Stimulated activated CD4-positive, alpha-beta T cell treated with anti-CD3 and anti-CD28 coated beads, Interleukin-15, amount 100 ng/mL, for 1 hour (primary cell): ENCODE data around the gene MGAT4D.
"Not testable (repeated sequence)": the region's sequence is repeated elsewhere in the genome, so short reads cannot be mapped to it uniquely, and the experiment has no call there.

Experiments used
- DNase-seq, 2 donors: peaks; one replicate each; pipeline ENCODE4 v3.0.0-alpha.2; 2020; ENCODE audit warnings: low read depth in 1 of 2, low spot score in 1 of 2

The MGAT4D gene

DNA sequence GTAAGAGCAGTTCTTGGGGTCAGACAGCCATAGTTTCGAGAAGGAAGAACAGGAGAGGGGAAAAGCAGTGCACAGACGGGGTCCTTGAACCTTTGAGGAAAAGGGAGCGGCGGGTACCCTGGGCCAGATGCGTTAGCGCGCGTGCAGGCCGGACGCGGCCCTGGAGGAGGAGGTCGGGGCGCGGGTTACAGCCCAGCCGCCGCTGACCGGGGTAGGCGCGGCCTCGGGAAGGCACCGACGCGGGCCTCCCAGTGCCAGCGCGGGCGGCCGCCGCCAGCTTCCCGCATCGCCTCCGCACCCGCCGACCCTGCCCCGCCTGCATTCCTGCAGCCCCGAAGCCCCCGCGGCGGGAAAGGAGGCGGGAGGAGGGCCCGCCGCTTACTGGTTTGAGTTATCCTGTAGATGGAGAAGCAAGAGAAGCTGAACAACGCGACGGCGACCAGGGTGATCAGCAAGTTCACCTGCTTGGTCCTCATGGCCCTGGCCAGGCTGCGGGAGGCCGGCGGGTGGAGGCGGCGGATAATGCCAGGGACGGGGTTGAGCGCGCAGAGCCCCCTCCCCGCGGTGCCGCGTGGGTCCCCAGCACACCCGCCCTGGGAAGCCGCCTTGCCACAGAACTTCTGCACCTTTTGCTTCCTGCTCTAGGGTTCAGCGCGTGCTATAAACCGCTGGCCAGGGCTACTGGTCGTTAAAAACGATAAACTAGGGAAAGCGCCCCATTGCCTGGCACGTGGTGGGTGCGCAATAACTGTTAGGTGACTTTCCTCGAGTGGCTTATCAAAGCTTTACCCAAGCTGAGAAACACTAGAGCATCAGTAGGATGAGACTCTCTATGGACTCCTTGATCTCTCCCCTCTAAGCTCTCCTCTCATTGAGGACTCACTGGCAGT is at the start of gene MGAT4D:
TSS of gene MGAT4D (minus strand) at position 547 of the 890 bp plus-strand sequence. CDS start at position 476, 71 bp downstream.
- no peak for DNase-seq

DNA sequence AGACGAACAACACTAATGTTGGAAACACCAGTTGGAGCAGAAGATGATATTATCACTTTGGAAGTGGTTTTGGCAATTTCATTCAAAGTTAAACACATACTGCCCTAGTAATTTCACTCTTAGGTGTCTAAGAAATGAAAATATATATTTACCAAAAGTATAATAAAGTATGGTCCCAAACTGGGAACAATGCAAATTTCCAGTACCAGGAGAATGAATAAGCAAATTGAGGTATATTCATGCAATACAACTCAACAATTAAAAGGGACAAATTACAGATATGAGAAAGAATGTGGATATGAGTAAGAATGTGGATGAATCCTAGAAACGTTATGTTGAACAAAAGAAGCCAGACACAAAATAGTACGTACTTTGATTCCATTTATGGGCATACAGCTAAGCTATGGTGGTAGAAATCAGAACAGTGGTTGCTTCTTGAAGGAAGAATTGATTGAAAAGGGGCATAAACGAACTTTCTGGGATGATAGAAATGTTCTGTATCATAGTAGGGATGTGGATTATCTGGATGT is 35.9 kb upstream of the MGAT4D start:
- no peak for DNase-seq

DNA sequence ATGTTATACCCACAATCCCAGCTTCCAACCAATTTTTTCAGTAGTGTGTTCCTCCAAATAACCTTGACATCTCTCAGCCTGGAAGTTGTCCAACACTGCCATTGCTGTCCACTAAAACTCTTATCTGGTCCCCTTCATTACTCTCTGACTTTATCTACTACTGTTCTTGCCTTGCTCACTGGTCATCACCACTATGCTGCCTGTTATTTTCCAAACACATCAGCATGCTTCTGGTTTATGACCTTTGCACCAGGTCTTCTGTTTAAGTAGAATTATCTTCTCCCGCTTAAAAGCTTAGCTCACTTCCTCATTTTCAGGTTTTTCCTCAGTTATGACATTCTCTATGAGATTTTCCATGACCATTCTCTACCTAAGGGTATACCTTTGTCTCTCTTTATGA is 31.3 kb upstream of the MGAT4D start:
- DNase-seq: no peak

DNA sequence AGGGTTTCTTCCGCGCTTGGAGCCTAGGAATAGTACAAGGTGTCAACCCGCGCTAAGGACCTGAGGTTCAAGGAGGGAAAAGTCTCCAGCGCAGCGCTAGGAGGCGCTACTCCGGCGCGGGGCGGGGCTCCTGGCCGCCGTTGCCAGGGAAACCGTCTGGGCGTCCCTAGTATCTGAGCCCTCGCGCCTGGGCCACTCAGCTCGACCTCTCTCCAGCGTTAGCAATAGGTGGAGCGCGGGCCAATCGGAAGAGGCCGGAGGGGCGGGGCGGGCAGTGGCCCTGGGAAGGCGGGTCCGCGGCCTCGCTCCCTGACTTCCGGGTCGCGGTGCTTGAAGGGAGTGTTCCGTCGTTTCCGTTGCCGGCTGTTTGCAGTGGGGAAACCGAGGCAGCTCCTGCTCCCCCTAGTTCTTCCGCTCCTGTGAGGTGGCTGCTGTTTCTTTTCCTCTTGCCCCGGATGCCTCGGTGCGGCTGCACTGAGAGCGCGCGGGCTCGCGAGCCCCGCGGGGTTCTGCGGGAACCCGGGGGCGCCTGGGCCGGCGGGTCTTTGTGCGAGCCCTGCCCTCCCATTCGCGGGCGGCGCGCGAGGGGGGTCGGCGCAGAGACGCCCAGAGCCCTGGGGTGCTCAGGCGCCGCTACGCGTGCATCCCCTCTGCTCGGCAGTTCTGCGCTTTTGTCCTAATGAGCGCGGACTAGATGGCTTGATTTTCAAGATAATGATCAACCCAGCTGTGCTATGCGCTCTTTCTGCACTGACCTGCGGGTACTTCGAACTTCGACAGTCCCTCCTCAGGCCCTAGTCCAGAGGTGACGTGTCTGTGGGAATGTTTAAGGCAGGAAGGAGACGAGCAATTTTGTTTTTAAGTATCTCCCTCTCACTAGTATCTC is 26.0 kb upstream of the MGAT4D start, which contains the start of gene ELMOD2:
TSS of gene ELMOD2 (plus strand) at position 312 of the 886 bp plus-strand sequence. CDS start 1,261 bp downstream, outside the sequence.
- DNase-seq: peak; percentile 92 to 96

DNA sequence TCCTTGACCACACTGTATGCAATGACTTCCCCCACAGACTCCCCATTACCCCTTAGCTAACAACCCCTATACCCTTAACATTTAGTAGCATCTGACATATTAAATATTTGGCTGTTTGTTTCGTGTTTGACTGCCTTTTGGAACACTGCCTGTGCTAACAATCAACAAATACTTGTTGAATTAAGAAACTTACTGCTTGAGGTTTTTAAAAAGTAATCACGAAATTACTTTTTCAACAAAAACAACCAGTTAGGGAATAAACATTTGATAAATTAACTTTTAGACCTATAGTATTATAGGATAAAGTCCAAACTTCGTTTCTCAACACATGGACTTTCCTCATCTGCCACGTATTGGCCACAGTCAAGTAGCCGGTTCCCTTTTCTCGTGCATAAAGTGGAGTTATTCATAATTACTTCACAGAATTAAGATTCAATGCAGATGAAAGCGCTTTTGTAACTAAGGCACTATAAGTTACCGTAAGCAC is 25.3 kb upstream of the MGAT4D start:
- no peak for DNase-seq

DNA sequence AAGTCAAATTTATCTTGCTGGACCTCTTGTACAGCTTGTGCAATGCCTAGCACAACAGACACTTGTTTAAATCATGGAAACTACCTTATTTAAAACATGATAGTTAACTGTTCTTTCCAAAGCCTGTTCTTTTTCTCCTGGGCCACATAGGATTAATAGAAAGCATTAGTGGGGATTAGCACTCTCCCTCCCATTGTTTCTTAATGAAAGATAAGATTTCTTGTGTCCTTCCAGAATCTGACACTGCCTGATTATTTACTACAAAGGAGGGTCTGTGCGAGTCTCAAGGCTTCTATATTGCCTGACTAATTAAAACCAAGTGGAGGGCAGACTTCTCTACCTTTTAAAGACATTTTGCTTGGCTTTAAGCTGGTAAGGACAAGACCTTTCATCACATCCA is 17.3 kb upstream of the MGAT4D start:
- no peak for DNase-seq

DNA sequence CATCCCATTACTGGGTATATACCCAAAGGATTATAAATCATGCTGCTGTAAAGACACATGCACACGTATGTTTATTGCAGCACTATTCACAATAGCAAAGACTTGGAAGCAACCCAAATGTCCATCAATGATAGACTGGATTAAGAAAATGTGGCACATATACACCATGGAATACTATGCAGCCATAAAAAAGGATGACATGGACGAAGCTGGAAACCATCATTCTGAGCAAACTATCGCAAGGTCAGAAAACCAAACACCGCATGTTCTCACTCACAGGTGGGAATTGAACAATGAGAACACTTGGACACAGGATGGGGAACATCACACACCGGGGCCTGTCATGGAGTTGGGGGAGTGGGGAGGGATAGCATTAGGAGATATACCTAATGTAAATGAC is 15.7 kb upstream of the MGAT4D start:
- DNase-seq: not testable (repeated sequence)

DNA sequence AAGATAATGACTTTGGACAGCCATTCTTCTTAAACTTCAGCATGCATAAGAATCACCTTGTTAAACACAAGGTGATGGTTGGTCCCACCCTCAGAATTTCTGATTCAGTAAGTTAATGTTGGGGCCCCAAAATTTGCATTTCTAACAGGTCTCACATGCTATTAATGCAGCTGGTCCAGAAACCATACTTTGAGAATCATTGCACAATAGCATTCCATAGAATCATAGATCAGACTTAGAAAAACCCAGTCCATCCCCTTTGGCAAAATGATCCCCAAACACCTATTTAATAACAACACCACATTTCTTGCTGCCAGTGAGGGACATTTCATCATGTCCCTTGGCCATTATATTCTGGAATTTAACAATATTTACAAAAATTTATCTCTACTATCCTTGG is 6.2 kb upstream of the MGAT4D start:
- DNase-seq: no peak

DNA sequence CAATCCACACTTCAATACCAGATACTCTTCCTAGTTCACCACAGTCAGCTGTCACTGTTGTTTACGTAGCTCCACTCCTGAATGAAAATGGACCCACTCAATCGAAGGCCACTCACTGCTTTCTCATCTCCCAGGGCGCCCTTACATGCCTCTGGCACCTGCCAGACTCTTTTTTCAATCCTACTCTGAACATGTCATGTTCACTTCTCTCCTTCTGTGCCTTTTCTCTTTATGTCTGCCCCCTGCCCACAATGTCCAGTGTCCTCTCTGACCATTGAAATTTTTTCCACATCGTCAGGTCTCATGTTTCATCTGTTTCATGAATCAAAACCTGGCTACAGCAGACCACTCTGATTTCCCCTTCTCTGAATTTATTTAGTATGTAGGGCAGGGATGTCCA is 1.3 kb upstream of the MGAT4D start:
- no peak for DNase-seq

DNA sequence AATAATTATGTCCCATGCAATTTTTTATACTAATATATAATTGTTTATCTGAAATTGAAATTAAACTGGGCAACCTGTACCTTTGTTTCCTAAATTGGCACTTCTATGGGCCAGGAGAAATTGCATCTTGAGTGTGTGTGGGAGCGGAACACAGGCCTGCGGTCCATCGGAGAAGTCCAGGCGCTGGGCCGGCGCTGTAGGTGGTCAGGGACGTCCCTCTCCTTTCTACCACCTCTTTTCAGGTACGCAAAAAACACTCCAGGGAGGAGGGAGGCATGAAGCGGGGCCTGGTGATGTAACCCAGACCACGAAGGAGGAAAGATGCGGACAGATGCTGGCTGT is 717 bp downstream of the MGAT4D start:
- DNase-seq: no peak

DNA sequence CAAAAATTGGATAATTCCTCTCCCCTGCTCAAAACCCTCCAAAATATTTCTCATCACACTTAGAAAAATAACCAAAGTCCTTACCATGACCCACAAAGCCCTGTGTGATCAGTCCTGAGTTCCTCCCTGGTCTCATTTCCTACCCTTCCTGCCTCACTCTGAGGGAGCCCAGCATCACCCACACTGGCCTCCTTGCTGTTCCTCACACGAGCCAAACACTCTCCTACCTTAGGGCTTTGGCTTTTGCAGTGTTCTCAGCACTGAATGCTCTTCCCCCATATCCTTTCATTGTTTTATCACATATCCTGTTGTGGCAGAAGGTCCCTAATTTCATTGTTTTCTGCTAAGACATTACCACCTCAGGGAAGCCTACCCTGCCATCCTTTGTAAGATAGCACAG is 12.2 kb downstream of the MGAT4D start:
- no peak for DNase-seq

DNA sequence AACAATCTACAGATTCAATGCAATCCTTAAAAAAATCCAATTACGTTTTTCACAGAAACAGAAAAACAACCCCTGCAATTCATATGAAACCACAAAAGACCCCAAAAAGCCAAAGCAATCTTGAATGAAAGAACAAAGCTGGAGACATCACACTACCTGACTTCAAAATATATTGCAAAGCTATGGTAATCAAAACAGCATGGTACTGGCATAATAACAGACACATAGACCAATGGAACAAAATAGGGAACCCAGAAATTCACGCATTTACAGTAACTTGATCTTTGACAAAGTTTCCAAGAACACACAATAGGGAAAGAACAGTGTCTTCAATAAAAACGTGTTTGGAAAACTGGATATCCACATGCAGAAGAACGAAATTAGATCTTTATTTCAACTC is 14.6 kb downstream of the MGAT4D start:
- DNase-seq: no peak

DNA sequence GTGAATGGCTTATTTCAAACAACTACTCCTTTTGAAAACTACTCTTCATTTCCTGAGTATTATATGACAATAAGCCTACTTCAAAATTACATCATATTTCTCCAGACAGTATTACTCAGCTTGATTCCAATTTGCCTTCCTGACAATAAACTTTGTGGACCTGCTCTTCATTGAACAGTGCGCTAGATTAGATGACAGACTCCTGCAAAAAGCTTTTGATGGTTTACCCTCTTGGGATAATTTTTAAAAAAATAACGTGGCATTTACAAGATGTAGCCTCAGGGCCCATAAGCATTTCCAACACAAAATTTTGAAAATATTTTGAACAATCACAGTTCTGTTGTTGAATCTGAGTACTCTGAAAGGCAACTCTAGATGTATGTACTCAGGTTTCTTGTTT is 25.9 kb downstream of the MGAT4D start:
- no peak for DNase-seq

DNA sequence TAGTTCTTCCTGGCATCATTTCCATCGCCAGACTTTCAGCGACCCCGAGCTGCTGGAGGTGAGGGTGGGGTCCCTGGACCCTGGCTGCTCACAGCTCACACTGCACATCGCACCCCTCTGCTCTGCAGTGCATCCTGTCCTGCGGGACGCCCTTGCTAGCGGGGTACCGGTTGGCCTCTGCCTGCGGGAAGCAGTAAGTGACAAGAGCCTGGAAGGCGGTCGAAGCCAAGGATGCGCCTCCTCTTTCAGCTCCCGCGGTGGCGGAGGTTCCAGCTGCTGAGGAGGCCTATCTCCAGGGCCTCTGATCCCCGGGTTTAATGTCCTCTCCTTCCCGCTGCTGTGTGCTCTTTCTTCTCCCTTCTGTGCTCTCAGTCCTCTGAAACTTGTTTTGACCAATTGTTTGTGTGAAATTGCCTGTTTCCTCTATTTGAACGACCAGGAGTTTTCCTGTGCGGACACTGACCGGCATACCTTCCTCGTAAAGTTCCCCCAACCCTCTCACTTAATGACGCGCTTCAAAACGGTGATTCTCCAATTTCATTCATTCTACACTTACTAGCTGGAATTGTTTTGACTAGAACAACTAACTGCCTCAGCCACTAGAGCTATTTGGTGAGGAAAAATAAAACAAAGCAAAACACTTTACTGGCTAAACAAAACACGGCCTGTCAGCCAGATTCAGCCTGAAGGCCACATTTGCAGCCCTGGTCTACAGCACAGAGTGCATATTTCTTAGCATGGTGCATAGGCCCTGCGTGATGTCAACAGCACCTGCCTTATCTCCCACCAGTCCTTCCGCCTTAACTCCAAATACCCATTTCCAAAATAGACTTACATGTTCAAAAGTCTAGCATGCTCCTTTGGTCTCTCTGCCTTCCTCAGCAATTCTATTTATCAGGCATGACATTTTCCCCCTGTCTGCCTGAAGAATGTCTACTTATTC is 28.0 kb downstream of the MGAT4D start:
- DNase-seq: no peak

DNA sequence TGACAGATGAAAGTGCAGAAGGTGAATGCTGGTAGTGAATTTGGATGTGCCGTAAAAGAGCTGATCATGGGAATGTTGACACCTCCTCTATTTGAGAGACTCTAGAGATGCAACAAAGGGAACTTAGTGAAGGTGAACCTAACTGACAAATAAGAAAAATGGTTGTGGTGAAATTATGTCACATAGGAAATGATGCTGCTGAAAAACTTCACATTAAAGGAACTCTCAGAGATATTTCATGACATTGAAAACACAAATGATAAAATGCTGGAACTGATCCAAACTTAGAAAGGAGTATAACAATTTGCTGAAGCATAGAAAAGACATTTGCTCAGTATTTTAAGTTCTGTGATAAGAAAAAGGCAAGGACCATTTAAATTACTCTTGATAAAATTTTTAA is 31.9 kb downstream of the MGAT4D start:
- no peak for DNase-seq

DNA sequence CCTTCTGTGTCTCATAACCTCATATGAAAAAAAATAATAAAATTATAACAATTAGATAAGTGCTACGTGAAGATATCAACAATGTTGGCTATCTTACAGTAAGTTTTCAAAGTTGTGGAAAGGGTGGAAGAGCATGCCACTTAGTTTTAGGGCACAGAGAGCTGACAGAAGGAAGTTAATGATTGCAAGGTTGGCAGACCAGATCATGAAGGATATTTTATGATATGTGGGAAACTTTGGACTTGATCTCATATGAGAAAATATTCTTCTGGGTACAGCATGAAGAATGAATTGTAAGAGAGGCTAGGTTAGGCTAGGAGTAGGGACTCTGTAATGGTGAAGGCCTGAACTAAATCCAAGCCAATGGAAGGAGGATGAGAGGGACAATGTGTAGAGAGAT is 34.5 kb downstream of the MGAT4D start:
- DNase-seq: no peak

DNA sequence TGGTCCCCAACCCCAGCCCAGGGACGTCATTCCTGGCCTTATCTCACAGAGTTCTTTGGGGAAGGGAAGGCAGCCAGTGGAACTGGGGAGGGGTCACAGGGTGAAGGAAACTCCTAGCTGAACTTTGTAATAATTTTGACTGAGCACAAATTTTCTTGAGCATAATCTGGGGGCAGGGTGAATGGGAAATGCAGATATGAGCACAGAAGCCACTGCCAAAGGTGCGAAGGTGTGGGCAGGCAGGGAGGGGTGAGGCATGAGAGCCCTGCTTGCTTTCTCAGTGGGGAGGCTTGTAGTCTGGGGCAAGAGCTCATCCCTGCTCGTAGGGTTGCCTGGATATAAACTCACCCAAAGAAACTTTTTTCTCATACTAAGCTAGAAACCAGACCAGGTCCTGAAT is 34.9 kb downstream of the MGAT4D start:
- no peak for DNase-seq

DNA sequence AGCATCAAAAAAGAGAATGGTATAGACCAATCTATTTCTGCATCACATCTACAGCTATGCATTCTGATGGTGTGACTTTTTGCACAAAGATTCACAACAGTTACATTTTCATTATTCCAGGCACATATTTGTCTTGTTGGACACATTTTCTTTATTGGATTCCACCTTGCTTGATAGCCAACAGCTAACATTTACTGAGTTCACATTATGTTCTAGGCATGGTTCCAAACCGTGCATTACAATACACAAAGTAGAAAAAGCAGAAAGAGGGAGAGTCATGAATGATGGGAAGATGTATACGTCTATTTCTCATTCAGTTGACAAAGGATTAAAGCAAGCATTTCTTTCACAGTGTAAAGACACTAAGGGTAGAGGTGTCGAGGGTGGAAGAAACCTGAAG is 47.7 kb downstream of the MGAT4D start:
- DNase-seq: no peak

DNA sequence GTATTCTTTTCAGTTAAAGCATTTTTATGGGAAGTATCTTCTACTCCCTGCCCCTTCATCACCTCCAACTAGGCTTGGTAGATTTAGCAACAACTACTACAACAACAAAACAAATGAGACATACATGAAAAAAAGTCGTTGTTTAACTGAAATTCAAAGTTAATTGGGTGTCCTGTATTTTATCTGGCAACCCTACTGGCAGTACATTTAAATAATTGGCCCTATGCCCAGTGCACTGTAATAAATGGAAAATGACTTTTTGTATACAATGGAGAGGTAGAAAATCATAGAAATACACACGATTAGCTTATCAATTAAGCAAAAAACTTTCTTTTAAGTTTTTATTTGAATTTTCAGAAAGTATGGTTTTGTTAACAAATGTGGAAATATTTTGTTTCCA is 49.3 kb downstream of the MGAT4D start:
- DNase-seq: no peak

DNA sequence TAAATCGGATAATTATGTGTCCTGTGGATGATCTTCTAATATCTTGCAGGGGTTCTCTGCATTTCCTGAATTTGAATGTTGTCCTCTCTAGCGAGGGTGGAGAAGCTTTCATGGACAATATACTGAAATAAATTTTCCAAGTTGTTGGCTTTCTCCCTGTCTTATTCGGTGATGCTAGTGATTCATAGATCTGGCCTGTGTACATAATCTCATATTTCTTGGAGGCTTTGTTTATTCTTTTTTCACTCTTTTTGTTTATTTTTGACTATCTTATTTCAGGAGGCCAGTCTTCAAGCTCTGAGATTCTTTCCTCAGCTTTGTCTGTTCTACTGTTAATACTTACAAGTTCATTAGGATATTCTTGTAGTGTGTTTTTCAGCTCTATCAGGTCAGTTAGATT is 49.9 kb downstream of the MGAT4D start:
- no peak for DNase-seq

DNA sequence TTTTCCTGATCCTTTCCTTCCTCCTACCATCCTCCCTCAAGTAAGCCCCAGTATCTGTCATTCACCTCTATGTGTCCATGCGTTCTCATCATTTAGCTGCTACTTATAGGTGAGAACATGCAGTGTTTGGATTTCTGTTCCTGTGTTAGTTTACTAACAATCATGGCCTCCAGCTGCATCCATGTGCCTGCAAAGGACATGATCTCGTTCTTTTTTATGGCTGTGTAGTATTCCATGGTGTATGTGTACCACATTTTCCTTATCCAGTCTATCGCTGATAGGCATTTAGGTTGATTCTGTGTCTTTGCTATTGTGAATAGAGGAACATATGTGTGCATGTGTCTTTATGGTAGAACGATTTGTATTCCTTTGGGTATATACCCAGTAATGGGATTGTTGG is 53.7 kb downstream of the MGAT4D start:
- DNase-seq: not testable (repeated sequence)
